ENCODE measurements around the gene KCNQ1OT1. TPM values are rescaled to one million over a fixed set of nuclear protein-coding genes. Genes with fewer than 3 reads are reported as not detected.

The KCNQ1OT1 gene
- total and polyA plus RNA-seq, 9 of the 15 experiments (the other 6 are each of a cell fraction or from before 2014, with no cell fraction given), result 0.04 to 2.3 (median 0.74) TPM

DNA sequence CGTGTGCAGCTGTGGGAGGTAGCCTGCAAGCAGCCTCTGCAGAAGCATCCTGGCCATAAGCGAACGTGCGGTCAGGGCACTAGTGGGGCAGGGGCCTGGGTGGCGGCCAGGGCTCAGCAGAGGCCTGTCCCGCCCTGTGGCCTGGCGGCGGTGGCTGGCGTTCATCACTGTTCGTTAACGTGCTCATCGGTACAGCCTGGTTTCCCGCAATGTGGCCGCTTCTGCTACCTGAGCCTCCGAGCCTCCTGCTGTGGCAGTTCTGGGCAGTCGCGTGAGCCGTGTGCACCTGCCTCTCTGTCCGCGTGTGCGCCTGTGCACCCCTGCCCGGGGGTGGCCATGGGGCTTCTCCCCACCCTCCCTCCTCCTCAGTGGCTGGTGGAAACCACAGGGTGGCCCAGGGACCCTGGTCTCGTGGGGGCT is 117.9 kb downstream of the KCNQ1OT1 start:
- Histone ChIP-seq H3K36me3 (ENCODE audit: control insufficient read depth, insufficient read depth, low read length) (no peaks in the 10 kb centered on the region), H3K4me1 (replicated peaks in 1 of 2; ENCODE audit: control insufficient read depth in 2 of 2, insufficient read depth in 2 of 2, low read length in 2 of 2) (peaks cover 0 to 46% of the 10 kb centered on the region in 2 experiments; a peak in 2 of 5 replicates), H3K4me3 (no peak overlapping the region), H2AFZ (ENCODE audit: low read depth, low read length) (no peak overlapping the region), H3K27ac (ENCODE audit: extremely low read depth, low read depth, low read length) (no peak overlapping the region), H3K9me1 (ENCODE audit: control insufficient read depth, insufficient read depth, low read length) (no peaks in the 10 kb centered on the region), H3K9ac (ENCODE audit: insufficient read depth in 1 of 2, low read depth in 2 of 2, low read length in 2 of 2) (no peak overlapping the region), H3K4me2 (ENCODE audit: insufficient read depth, low read length) (no peak overlapping the region), H4K20me1 (replicated peaks; ENCODE audit: control insufficient read depth, insufficient read depth, low read length) (peaks cover 11% of the 10 kb centered on the region; the same call in 1 of the 2 replicates), H3K9me3 (replicated peaks; ENCODE audit: control insufficient read depth, insufficient read depth, low read depth, low read length) (no peaks in the 10 kb centered on the region), H3K27me3 (ENCODE audit: control insufficient read depth in 2 of 2, insufficient read depth in 2 of 2, low read length in 2 of 2) (peaks cover 4 to 58% of the 10 kb centered on the region in 2 experiments; a peak in 4 of 5 replicates), H3K79me2 (ENCODE audit: control insufficient read depth, insufficient read depth, low read length) (no peaks in the 10 kb centered on the region)
- TF ChIP-seq XRCC4 (IDR thresholded peaks at IDR 0.05; ENCODE audit: extremely low read depth, insufficient read depth, insufficient read length), result no peak
- TF ChIP-seq ZNF174 (CRISPR knock-in tag; IDR thresholded peaks at IDR 0.05), result no peak
- TF ChIP-seq NR3C1 (CRISPR knock-in tag; IDR thresholded peaks at IDR 0.05), result no peak
- TF ChIP-seq PHF20 (IDR thresholded peaks at IDR 0.05; ENCODE audit: partially characterized antibody), result no peak
- no peak for TF ChIP-seq BCOR (IDR thresholded peaks at IDR 0.05)
- TF ChIP-seq OTX1 (CRISPR knock-in tag; IDR thresholded peaks at IDR 0.05), result no peak
- TF ChIP-seq CBX5 (IDR thresholded peaks at IDR 0.05; ENCODE audit: borderline replicate concordance, low read depth), result no peak
- TF ChIP-seq, protein P1, sequence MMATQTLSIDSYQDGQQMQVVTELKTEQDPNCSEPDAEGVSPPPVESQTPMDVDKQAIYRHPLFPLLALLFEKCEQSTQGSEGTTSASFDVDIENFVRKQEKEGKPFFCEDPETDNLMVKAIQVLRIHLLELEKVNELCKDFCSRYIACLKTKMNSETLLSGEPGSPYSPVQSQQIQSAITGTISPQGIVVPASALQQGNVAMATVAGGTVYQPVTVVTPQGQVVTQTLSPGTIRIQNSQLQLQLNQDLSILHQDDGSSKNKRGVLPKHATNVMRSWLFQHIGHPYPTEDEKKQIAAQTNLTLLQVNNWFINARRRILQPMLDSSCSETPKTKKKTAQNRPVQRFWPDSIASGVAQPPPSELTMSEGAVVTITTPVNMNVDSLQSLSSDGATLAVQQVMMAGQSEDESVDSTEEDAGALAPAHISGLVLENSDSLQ (IDR thresholded peaks at IDR 0.05), result no peak
- no peak for TF ChIP-seq ZNF75A (CRISPR knock-in tag; IDR thresholded peaks at IDR 0.05)
- no peak; the same call in 2 of the 3 replicates for ATAC-seq
- intact Hi-C loops (cut with micrococcal nuclease) (no loop called here), in situ Hi-C loops (cut with MboI) (no loop called here)
- no peak for FAIRE-seq
- POLR2A ChIA-PET, result no interaction called here
- WGBS (ENCODE audit: insufficient coverage, low coverage, missing lambda C conversion rate), result 15% methylated on average over 20 of the region's 23 CpGs
- CTCF ChIA-PET (ENCODE audit: low intra/inter-chr PET ratio), result no interaction called here
- DNase-seq (ENCODE audit: extremely low read depth in 1 of 4, low spot score in 3 of 4), result no peak
- BruUV-seq (replicated peaks), result no TSS peak
